IMR-90 (cell line): ENCODE data around the gene STX8. TPM values are rescaled to one million over a fixed set of nuclear protein-coding genes. Genes with fewer than 3 reads are reported as not detected.
A peak's percentile ranks its signal among the peaks of the same experiment; 100 is the strongest.

Experiments used
- ATAC-seq: fragments of 200-7000 bp; cut with Tn5 transposase; 2 replicates; pipeline ENCODE4 v1.9.1; 2020; ENCODE audit warnings: low read depth, mild to moderate bottlenecking, moderate library complexity
- BruUV-seq: library from RNA; stranded (reverse); fragments of 400-500 nt; replicated peaks from 2 replicates; lab custom pipeline; 2021; lab: Mats Ljungman, UMichigan
- CTCF ChIA-PET: fragments of 300-600 bp; formaldehyde crosslinking; extraction: SDS; loops from one replicate; lab custom pipeline; 2021; ENCODE audit warnings: antibody characterized with exemption; lab: Yijun Ruan, JAX
- POLR2A ChIA-PET: fragments of 300-600 bp; sonication (Branson Sonifier 250); formaldehyde crosslinking; loops from one replicate; lab custom pipeline; 2022; ENCODE audit warnings: antibody characterized with exemption; ENCODE audit not compliant: unreplicated experiment; lab: Charles Lee
- DNase-seq: peaks from one replicate; pipeline ENCODE4 v3.0.0; 2013
- H2AFZ ChIP-seq: replicated peaks from 2 replicates; pipeline ENCODE3; 2013; ENCODE audit warnings: low read length, mild to moderate bottlenecking; ENCODE audit not compliant: poor library complexity
- H2AK5ac ChIP-seq: 2 replicates; pipeline ENCODE4 v1.6.1; 2013; ENCODE audit warnings: low read depth, low read length, inconsistent platforms
- H2AK9ac ChIP-seq: replicated peaks from 2 replicates; pipeline ENCODE3; 2013; ENCODE audit warnings: mild to moderate bottlenecking, low read depth, low read length, moderate library complexity; ENCODE audit not compliant: poor library complexity
- H2BK120ac ChIP-seq: 2 replicates; pipeline ENCODE4 v1.6.1; 2013; ENCODE audit warnings: low read depth, low read length, inconsistent platforms
- H2BK15ac ChIP-seq: 3 replicates; pipeline ENCODE4 v1.6.1; 2013; ENCODE audit warnings: low read depth, low read length, inconsistent platforms
- H2BK20ac ChIP-seq: 2 replicates; pipeline ENCODE4 v1.6.1; 2013; ENCODE audit warnings: low read depth, mild to moderate bottlenecking, inconsistent platforms, low read length, moderate library complexity
- H2BK5ac ChIP-seq: 2 replicates; pipeline ENCODE4 v1.6.1; 2013; ENCODE audit warnings: mild to moderate bottlenecking, low read depth, low read length, inconsistent platforms; ENCODE audit not compliant: poor library complexity, severe bottlenecking
- H3K14ac ChIP-seq: replicated peaks from 2 replicates; pipeline ENCODE4 v1.6.1; 2013; ENCODE audit warnings: low read depth, low read length, inconsistent platforms
- H3K18ac ChIP-seq: 2 replicates; pipeline ENCODE4 v1.6.1; 2013; ENCODE audit warnings: low read depth, low read length, control low read depth
- H3K23ac ChIP-seq: 2 replicates; pipeline ENCODE4 v1.6.1; 2013; ENCODE audit warnings: low read depth, low read length, inconsistent platforms
- H3K27ac ChIP-seq: 2 replicates; pipeline ENCODE4 v1.5.1; 2013; ENCODE audit warnings: mild to moderate bottlenecking, control low read depth, low read length; ENCODE audit not compliant: insufficient read depth
- H3K27me3 ChIP-seq: 2 replicates; pipeline ENCODE4 v1.6.1; 2013; ENCODE audit warnings: low read length; ENCODE audit not compliant: control insufficient read depth, insufficient read depth
- H3K36me3 ChIP-seq: 2 replicates; pipeline ENCODE4 v1.6.1; 2013; ENCODE audit warnings: low read length, mixed read lengths; ENCODE audit not compliant: control insufficient read depth, insufficient read depth
- H3K4ac ChIP-seq: 2 replicates; pipeline ENCODE4 v1.6.1; 2013; ENCODE audit warnings: low read depth, low read length, inconsistent platforms
- H3K4me1 ChIP-seq: 2 replicates; pipeline ENCODE4 v1.6.1; 2013; ENCODE audit warnings: low read length, mixed read lengths; ENCODE audit not compliant: control insufficient read depth, insufficient read depth
- H3K4me2 ChIP-seq: 2 replicates; pipeline ENCODE4 v1.6.1; 2013; ENCODE audit warnings: low read depth, mild to moderate bottlenecking, control low read depth, low read length, moderate library complexity
- H3K4me3 ChIP-seq: 2 replicates; pipeline ENCODE4 v1.5.1; 2013; ENCODE audit warnings: low read depth, mild to moderate bottlenecking, control low read depth, low read length, moderate library complexity; ENCODE audit not compliant: insufficient read depth
- H3K56ac ChIP-seq: 2 replicates; pipeline ENCODE4 v1.6.1; 2013; ENCODE audit warnings: low read length, inconsistent platforms; ENCODE audit not compliant: insufficient read depth; ENCODE audit errors: extremely low read depth
- H3K79me1 ChIP-seq, 2 experiments: 2 replicates each; pipeline ENCODE4 v1.6.1; 2013; ENCODE audit warnings: low read length in 2 of 2, inconsistent platforms in 1 of 2, low read depth in 1 of 2
- H3K9ac ChIP-seq: 2 replicates; pipeline ENCODE4 v1.6.1; 2013; ENCODE audit warnings: low read depth, low read length, control low read depth
- H3K9me1 ChIP-seq: 2 replicates; pipeline ENCODE4 v1.6.1; 2013; ENCODE audit warnings: low read length, inconsistent platforms; ENCODE audit not compliant: insufficient read depth
- H3K9me3 ChIP-seq: 2 replicates; pipeline ENCODE4 v1.6.1; 2013; ENCODE audit warnings: low read length; ENCODE audit not compliant: control insufficient read depth, insufficient read depth
- H4K20me1 ChIP-seq: 2 replicates; pipeline ENCODE4 v1.6.1; 2013; ENCODE audit warnings: low read length, inconsistent platforms; ENCODE audit not compliant: insufficient read depth
- H4K5ac ChIP-seq: 2 replicates; pipeline ENCODE4 v1.6.1; 2013; ENCODE audit warnings: mild to moderate bottlenecking, low read depth, low read length, control low read depth
- H4K8ac ChIP-seq, 2 experiments: 2 replicates each; pipeline ENCODE4 v1.6.1; 2013; ENCODE audit warnings: low read depth in 2 of 2, low read length in 2 of 2, control low read depth in 1 of 2, inconsistent platforms in 1 of 2
- H4K91ac ChIP-seq: 2 replicates; pipeline ENCODE4 v1.6.1; 2013; ENCODE audit warnings: low read depth, low read length, inconsistent platforms; ENCODE audit not compliant: insufficient read depth
- BHLHE40 ChIP-seq: fragments of 150-350 bp; IDR thresholded peaks from 2 replicates; pipeline ENCODE4 v1.6.1; 2016; ENCODE audit warnings: mild to moderate bottlenecking, low read depth, low read length
- POLR2A ChIP-seq: IDR thresholded peaks from 2 replicates; pipeline ENCODE4 v1.6.1; 2012; ENCODE audit warnings: mild to moderate bottlenecking, low read depth, low read length
- WGBS, 2 experiments: methylation state at CpG; one replicate each; pipeline versions ENCODE4 v1.1.5 to v1.1.7; 2013; ENCODE audit warnings: missing lambda C conversion rate in 2 of 2; ENCODE audit not compliant: insufficient read length in 1 of 2; ENCODE audit errors: extremely low coverage in 2 of 2; 5-methylcytosine and 5-hydroxymethylcytosine counted together
- dilution Hi-C: fragments of 300-500 bp; cut with HindIII; formaldehyde crosslinking; loops from one replicate; pipeline ENCODE4 v1.14.3; 2018; ENCODE audit warnings: low sequenced_read_pairs; ENCODE audit not compliant: unreplicated experiment
- in situ Hi-C: fragments of 300-500 bp; cut with MboI; formaldehyde crosslinking; loops from 3 replicates; pipeline ENCODE4 v1.14.3; 2019; ENCODE audit warnings: low sequenced_read_pairs, inconsistent platforms, mixed read lengths
- intact Hi-C: fragments of 100-400 bp; cut with micrococcal nuclease; formaldehyde crosslinking; loops from 2 replicates; pipeline ENCODE4 v1.10.0; 2022
- polyA plus RNA-seq, 3 experiments: library from polyadenylated mRNA; depleted of rRNA; stranded (reverse); fragments of >200 nt; gene quantifications; 2 replicates each; pipeline ENCODE4 v1.2.3, GENCODE V29; 2012; ENCODE audit warnings: low replicate concordance in 1 of 3
- total RNA-seq: library from RNA; depleted of rRNA; stranded (reverse); fragments of >200 nt; gene quantifications from 2 replicates; pipeline ENCODE4 v1.2.3, GENCODE V29; 2012

STX8 gene
- total and polyA plus RNA-seq, 2 of the 4 experiments (the other 2 are of a cell fraction), result 26.5 to 47.0 TPM

- Histone ChIP-seq H3K27me3 (no peaks in the 10 kb centered on the region; the same call in 1 of the 2 replicates), H3K9ac (no peak overlapping the region), H2BK120ac (no peak overlapping the region), H3K79me1 (no peaks in the 10 kb centered on the region), H4K20me1 (no peaks in the 10 kb centered on the region), H2BK5ac (no peak overlapping the region), H3K36me3 (no peaks in the 10 kb centered on the region), H2BK15ac (no peak overlapping the region), H3K9me3 (no peaks in the 10 kb centered on the region), H3K27ac (no peak overlapping the region), H2AK9ac (no peak overlapping the region), H3K56ac (no peak overlapping the region), H3K4me2 (no peak overlapping the region), H4K8ac (no peak overlapping the region), H3K23ac (no peak overlapping the region), H4K5ac (no peak overlapping the region), H3K14ac (no peak overlapping the region), H3K18ac (no peak overlapping the region), H4K91ac (no peak overlapping the region), H2BK20ac (no peak overlapping the region), H3K4me3 (no peak overlapping the region), H3K9me1 (no peaks in the 10 kb centered on the region), H2AFZ (no peak overlapping the region), H2AK5ac (no peak overlapping the region), H3K4ac (no peak overlapping the region), H3K4me1 (peaks cover 8% of the 10 kb centered on the region; the same call in 1 of the 2 replicates)
- intact Hi-C loops (no loop called here), in situ Hi-C loops (no loop called here), dilution Hi-C loops (no loop called here)
- ChIA-PET POLR2A (no interaction called here), CTCF (no interaction called here)
- TF ChIP-seq POLR2A (no peak), BHLHE40 (no peak)
- no CpG with 5 or more reads among the region's 22 CpGs for WGBS, 2 experiments
- BruUV-seq, result no TSS peak
- ATAC-seq (peak; percentile 16; the same call in 1 of the 2 replicates), DNase-seq (no peak)
Observed at GRCh38 chr17:9232591-9233270, 342.9 kb downstream of the STX8 start.
